Mesenchymal stem cell (in vitro differentiated cells and primary cell): ENCODE results near the gene RYR1.

Source experiments
- DNase-seq: peaks from one replicate; pipeline ENCODE4 v3.0.0-alpha.2; 2013
- H2AFZ ChIP-seq: one replicate; pipeline ENCODE4 v1.6.1; 2013; ENCODE audit warnings: low read depth, mild to moderate bottlenecking, control low read depth, inconsistent platforms, low read length, moderate library complexity
- H2AK5ac ChIP-seq: 2 replicates; pipeline ENCODE4 v1.6.1; 2013; ENCODE audit warnings: low read length, moderate library complexity, mild to moderate bottlenecking, inconsistent platforms; ENCODE audit not compliant: severe bottlenecking
- H2BK120ac ChIP-seq: one replicate; pipeline ENCODE4 v1.6.1; 2013; ENCODE audit warnings: low read depth, mild to moderate bottlenecking, inconsistent platforms, low read length, moderate library complexity
- H2BK12ac ChIP-seq, 2 experiments: one replicate each; pipeline ENCODE4 v1.6.1; 2013; ENCODE audit warnings: inconsistent platforms in 2 of 2, low read length in 2 of 2, mild to moderate bottlenecking in 2 of 2, moderate library complexity in 2 of 2, control low read depth in 1 of 2
- H2BK15ac ChIP-seq: one replicate; pipeline ENCODE4 v1.6.1; 2013; ENCODE audit warnings: mild to moderate bottlenecking, low read depth, inconsistent platforms; ENCODE audit not compliant: poor library complexity, severe bottlenecking
- H2BK5ac ChIP-seq: 2 replicates; pipeline ENCODE4 v1.6.1; 2013; ENCODE audit warnings: low read depth, mild to moderate bottlenecking, low read length, control low read depth, inconsistent platforms; ENCODE audit not compliant: poor library complexity, severe bottlenecking
- H3K14ac ChIP-seq, 2 experiments: one replicate each; pipeline ENCODE4 v1.6.1; 2013; ENCODE audit warnings: inconsistent platforms in 2 of 2, low read length in 2 of 2, control low read depth in 1 of 2, mild to moderate bottlenecking in 1 of 2, moderate library complexity in 1 of 2
- H3K18ac ChIP-seq, 2 experiments: one replicate each; pipeline ENCODE4 v1.6.1; 2013; ENCODE audit warnings: inconsistent platforms in 2 of 2, low read length in 2 of 2, control low read depth in 1 of 2, low read depth in 1 of 2, mild to moderate bottlenecking in 1 of 2
- H3K23ac ChIP-seq, 2 experiments: one replicate each; pipeline ENCODE4 v1.6.1; 2013; ENCODE audit warnings: inconsistent platforms in 2 of 2, low read length in 2 of 2, mild to moderate bottlenecking in 2 of 2, moderate library complexity in 2 of 2, control low read depth in 1 of 2
- H3K27ac ChIP-seq: 2 replicates; pipeline ENCODE4 v1.5.1; 2013; ENCODE audit warnings: mild to moderate bottlenecking, moderate library complexity, low read length, control low read depth, inconsistent platforms; ENCODE audit not compliant: poor library complexity, severe bottlenecking
- H3K27me3 ChIP-seq, 2 experiments: 2 replicates each; pipeline versions ENCODE4 v1.6.1 to v1.7.0; 2013; ENCODE audit warnings: low read length in 2 of 2, mild to moderate bottlenecking in 2 of 2, moderate library complexity in 2 of 2, control low read depth in 1 of 2, inconsistent platforms in 1 of 2; ENCODE audit not compliant: control insufficient read depth in 1 of 2, insufficient read depth in 1 of 2
- H3K36me3 ChIP-seq, 2 experiments: 2 replicates each; pipeline versions ENCODE4 v1.6.1 to v1.7.0; 2013; ENCODE audit warnings: low read length in 2 of 2, control low read depth in 1 of 2, inconsistent platforms in 1 of 2, low read depth in 1 of 2, mild to moderate bottlenecking in 1 of 2; ENCODE audit not compliant: insufficient read depth in 2 of 2, control insufficient read depth in 1 of 2
- H3K4ac ChIP-seq, 2 experiments: one replicate each; pipeline ENCODE4 v1.6.1; 2013; ENCODE audit warnings: inconsistent platforms in 2 of 2, low read length in 2 of 2, mild to moderate bottlenecking in 2 of 2, moderate library complexity in 2 of 2, control low read depth in 1 of 2, low read depth in 1 of 2
- H3K4me1 ChIP-seq: 2 replicates; pipeline ENCODE4 v1.6.1; 2013; ENCODE audit warnings: low read depth, low read length, control low read depth; ENCODE audit not compliant: control insufficient read depth, insufficient read depth
- H3K4me2 ChIP-seq: 2 replicates; pipeline ENCODE4 v1.6.1; 2013; ENCODE audit warnings: low read length, mild to moderate bottlenecking, inconsistent platforms; ENCODE audit not compliant: poor library complexity, severe bottlenecking
- H3K4me3 ChIP-seq, 2 experiments: 2 replicates each; pipeline versions ENCODE4 v1.5.1 to v1.7.0; 2013; ENCODE audit warnings: low read length in 2 of 2, mild to moderate bottlenecking in 2 of 2, control low read depth in 1 of 2, low read depth in 1 of 2; ENCODE audit not compliant: insufficient read depth in 1 of 2
- H3K79me1 ChIP-seq: replicated peaks from 2 replicates; pipeline ENCODE4 v1.6.1; 2013; ENCODE audit warnings: mild to moderate bottlenecking, control low read depth, low read length, inconsistent platforms; ENCODE audit not compliant: poor library complexity, severe bottlenecking
- H3K9ac ChIP-seq: 2 replicates; pipeline ENCODE4 v1.7.0; 2013; ENCODE audit warnings: mild to moderate bottlenecking, low read length, moderate library complexity
- H3K9me3 ChIP-seq: 2 replicates; pipeline ENCODE4 v1.7.0; 2013; ENCODE audit warnings: mild to moderate bottlenecking, low read length; ENCODE audit not compliant: control insufficient read depth
- H4K8ac ChIP-seq: one replicate; pipeline ENCODE4 v1.6.1; 2013; ENCODE audit warnings: inconsistent platforms, mild to moderate bottlenecking, low read length, moderate library complexity
- H4K91ac ChIP-seq: one replicate; pipeline ENCODE4 v1.6.1; 2013; ENCODE audit warnings: mild to moderate bottlenecking, low read length, inconsistent platforms
- WGBS: methylation state at CpG from one replicate; pipeline ENCODE4 v1.1.7; 2013; ENCODE audit warnings: mixed read lengths; 5-methylcytosine and 5-hydroxymethylcytosine counted together

The RYR1 gene

DNA sequence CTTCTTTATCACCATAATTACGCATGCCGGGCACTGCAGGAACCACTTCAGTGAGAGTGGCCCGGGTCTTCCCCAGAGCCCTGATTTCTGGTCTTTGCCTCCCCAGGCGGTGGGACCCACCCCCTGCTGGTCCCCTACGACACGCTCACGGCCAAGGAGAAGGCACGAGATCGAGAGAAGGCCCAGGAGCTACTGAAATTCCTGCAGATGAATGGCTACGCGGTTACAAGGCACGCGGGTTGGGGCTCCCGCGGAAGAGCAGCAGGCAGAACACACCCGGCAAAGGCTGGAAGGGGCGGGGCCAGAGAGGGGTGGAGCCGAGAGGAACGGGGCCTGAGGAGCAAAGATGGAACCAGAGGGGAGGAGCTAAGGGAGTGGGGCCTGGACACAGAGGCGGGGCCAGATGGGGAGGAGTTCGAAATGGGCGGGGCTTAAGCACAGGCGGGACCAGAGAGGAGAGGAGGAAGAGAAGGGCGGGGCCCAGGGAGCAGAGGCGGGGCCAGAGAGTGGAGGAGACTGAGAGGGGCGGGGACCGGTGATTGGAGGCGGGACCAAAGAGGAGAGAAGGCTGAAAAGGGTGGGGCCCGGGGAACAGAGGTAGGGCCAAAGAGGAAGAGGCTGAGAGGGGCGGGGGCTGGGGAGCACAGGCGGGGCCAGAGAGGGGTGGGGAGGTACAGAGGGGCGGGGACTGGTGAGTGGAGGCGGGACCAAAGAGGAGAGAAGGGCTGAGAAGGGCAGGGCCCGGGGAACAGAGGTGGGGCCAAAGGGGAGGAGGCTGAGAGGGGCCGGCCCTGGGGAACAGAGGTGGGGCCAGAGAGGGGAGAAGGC is 73.4 kb downstream of the RYR1 start:
- H3K9ac ChIP-seq = no peak overlapping the region
- no peak overlapping the region for H3K4ac ChIP-seq
- H2BK12ac ChIP-seq = no peak overlapping the region
- DNase-seq = peak; percentile 74
- no peak overlapping the region for H3K4me2 ChIP-seq
- H2BK15ac ChIP-seq = no peak overlapping the region
- no peak overlapping the region for H3K27ac ChIP-seq
- no peak overlapping the region for H3K14ac ChIP-seq
- H3K79me1 ChIP-seq = no peaks in the 10 kb centered on the region
- H3K4me3 ChIP-seq = no peak overlapping the region
- no peak overlapping the region for H3K18ac ChIP-seq
- H3K36me3 ChIP-seq = no peaks in the 10 kb centered on the region
- WGBS = 42% methylated on average over 34 of the region's 35 CpGs
- no peak overlapping the region for H4K8ac ChIP-seq
- peaks cover 8 to 31% of the 10 kb centered on the region in 2 experiments for H3K27me3 ChIP-seq
- H2AK5ac ChIP-seq = no peak overlapping the region
- no peak overlapping the region for H2BK5ac ChIP-seq
- no peaks in the 10 kb centered on the region for H3K9me3 ChIP-seq
- no peak overlapping the region for H2AFZ ChIP-seq
- H2BK120ac ChIP-seq = no peak overlapping the region
- H3K4me1 ChIP-seq = no peaks in the 10 kb centered on the region
- H4K91ac ChIP-seq = no peak overlapping the region
- H3K23ac ChIP-seq = no peak overlapping the region

DNA sequence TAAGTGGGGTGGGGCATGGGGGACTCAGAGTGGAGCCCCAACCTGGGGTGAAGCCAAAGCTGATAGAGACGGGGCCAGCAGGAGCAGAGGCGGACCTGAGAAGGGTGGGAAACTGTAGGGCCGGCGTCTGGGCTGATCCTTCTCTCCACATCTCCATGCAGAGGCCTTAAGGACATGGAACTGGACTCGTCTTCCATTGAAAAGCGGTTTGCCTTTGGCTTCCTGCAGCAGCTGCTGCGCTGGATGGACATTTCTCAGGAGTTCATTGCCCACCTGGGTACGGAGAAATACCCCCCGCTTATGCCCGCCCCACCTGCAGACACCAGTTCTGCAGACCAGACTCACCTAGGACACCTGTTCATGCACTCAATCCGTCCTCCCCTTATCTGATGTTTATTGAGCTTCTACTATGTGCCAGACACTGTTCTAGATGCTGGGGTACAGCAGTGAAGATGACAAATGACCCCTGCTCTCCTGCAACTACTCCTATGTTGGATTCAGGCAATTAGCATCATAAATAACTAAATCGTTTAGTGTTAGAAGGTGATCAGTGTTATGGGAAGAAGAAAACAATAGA is 74.1 kb downstream of the RYR1 start:
- Histone ChIP-seq H3K27me3 (peaks cover 13 to 37% of the 10 kb centered on the region in 2 experiments), H2BK15ac (no peak overlapping the region), H3K9me3 (no peaks in the 10 kb centered on the region), H3K79me1 (no peaks in the 10 kb centered on the region), H3K4me2 (no peak overlapping the region), H2AFZ (no peak overlapping the region), H4K8ac (no peak overlapping the region), H3K9ac (no peak overlapping the region), H3K18ac (no peak overlapping the region), H3K4ac (no peak overlapping the region), H3K23ac (no peak overlapping the region), H3K27ac (no peak overlapping the region), H3K14ac (no peak overlapping the region), H2BK12ac (no peak overlapping the region), H2BK5ac (no peak overlapping the region), H3K4me1 (no peaks in the 10 kb centered on the region), H2BK120ac (no peak overlapping the region), H4K91ac (no peak overlapping the region), H2AK5ac (no peak overlapping the region), H3K36me3 (no peaks in the 10 kb centered on the region), H3K4me3 (no peak overlapping the region)
- DNase-seq = no peak
- 70% methylated on average over 11 of the region's 12 CpGs for WGBS

DNA sequence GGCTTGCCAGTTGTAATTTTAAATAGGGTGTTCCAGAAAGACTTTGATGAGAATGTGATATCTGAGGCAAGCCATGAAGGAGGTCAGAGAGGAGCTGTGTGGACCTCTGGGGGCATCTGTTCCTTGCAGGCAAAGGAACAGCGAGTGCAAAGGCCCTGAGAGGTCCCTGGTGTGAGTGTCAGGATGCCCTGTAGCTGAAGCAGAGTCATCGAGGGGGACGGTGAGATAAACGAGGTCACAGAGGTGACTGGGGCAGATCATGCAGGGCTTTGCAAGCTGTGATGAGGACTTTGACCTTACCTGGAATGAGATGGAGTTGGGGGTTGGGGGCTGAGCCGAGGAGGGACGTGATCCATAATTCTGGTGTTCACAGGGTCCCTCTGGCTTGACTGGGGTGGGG is 75.0 kb downstream of the RYR1 start:
- Histone ChIP-seq H3K27me3 (peaks cover 13 to 40% of the 10 kb centered on the region in 2 experiments), H3K9me3 (no peaks in the 10 kb centered on the region), H3K4ac (no peak overlapping the region), H2BK15ac (no peak overlapping the region), H3K23ac (no peak overlapping the region), H3K27ac (no peak overlapping the region), H3K36me3 (no peaks in the 10 kb centered on the region), H3K4me3 (no peak overlapping the region), H3K9ac (no peak overlapping the region), H4K8ac (no peak overlapping the region), H3K79me1 (no peaks in the 10 kb centered on the region), H4K91ac (no peak overlapping the region), H2BK5ac (no peak overlapping the region), H2BK120ac (no peak overlapping the region), H3K4me1 (no peaks in the 10 kb centered on the region), H2AFZ (no peak overlapping the region), H3K14ac (no peak overlapping the region), H2BK12ac (no peak overlapping the region), H3K18ac (no peak overlapping the region), H2AK5ac (no peak overlapping the region), H3K4me2 (no peak overlapping the region)
- WGBS = 70% methylated on average over 5 of the region's 6 CpGs
- DNase-seq = no peak

DNA sequence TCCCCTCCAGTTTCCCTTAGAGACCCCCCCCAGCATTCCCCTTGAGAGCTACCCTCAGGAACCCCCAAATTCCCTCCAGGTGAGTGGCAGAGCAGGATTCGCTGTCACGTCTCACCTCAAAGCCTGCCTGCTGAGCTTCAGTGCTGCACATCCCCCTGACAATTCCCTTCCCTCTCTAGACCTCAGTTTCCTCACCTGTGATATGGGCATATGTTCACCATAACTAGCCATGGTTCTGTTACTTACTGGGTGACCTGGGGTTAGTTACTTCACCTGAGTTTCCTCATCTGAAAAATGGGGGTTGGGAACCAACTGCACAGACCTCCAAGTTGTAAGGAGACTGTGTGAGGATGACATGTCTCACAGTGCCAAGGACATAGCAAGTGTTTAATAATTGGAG is 75.5 kb downstream of the RYR1 start:
- Histone ChIP-seq H2BK12ac (no peak overlapping the region), H3K18ac (no peak overlapping the region), H2BK15ac (no peak overlapping the region), H3K4me1 (no peaks in the 10 kb centered on the region), H2BK5ac (no peak overlapping the region), H3K14ac (no peak overlapping the region), H4K8ac (no peak overlapping the region), H3K4ac (no peak overlapping the region), H2AFZ (no peak overlapping the region), H3K79me1 (no peaks in the 10 kb centered on the region), H3K4me3 (no peak overlapping the region), H4K91ac (no peak overlapping the region), H3K23ac (no peak overlapping the region), H2AK5ac (no peak overlapping the region), H2BK120ac (no peak overlapping the region), H3K9ac (no peak overlapping the region), H3K27ac (no peak overlapping the region), H3K4me2 (no peak overlapping the region), H3K27me3 (peaks cover 13 to 37% of the 10 kb centered on the region in 2 experiments), H3K36me3 (no peaks in the 10 kb centered on the region), H3K9me3 (no peaks in the 10 kb centered on the region)
- no peak for DNase-seq
- WGBS = 94% methylated on average over 2 of the region's 2 CpGs
